HG03139 (cell line): ENCODE data around the gene KISS1R.
"Not testable (repeated sequence)": the region's sequence is repeated elsewhere in the genome, so short reads cannot be mapped to it uniquely, and the experiment has no call there.

Experiments
- ATAC-seq: cut with Tn5 transposase; IDR thresholded peaks from one replicate; pipeline ENCODE4 v1.9.1; 2021; ENCODE audit not compliant: unreplicated experiment

The KISS1R gene

DNA sequence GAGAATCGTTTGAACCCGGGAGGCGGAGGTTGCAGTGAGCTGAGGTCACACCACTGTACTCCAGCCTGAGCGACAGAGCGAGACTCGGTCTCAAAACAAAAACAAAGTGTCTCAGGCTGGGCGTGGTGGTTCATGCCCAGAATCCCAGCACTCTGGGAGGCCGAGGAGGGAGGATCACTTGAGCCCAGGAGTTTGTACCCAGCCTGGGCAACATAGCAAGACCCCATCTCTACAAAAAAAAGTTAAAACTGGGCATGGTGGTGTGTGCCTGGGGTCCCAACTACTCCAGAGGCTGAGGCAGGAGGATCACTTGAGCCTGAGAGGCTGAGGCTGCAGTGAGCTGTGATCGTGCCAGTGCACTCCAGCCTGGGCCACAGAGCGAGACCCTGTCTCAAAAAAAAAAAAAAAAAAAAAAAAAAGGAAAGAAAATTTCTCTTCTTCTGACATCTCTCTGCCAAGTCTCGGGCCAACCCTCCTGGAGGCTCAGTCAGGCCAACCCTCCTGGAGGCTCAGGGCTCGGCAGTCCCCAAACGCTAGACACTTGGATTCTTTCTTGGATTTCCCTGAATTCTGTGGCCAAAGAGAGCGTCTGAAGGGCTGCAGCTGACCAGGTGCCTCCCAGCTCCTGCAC lies 35.0 kb downstream of the KISS1R start:
- ATAC-seq = no peak

DNA sequence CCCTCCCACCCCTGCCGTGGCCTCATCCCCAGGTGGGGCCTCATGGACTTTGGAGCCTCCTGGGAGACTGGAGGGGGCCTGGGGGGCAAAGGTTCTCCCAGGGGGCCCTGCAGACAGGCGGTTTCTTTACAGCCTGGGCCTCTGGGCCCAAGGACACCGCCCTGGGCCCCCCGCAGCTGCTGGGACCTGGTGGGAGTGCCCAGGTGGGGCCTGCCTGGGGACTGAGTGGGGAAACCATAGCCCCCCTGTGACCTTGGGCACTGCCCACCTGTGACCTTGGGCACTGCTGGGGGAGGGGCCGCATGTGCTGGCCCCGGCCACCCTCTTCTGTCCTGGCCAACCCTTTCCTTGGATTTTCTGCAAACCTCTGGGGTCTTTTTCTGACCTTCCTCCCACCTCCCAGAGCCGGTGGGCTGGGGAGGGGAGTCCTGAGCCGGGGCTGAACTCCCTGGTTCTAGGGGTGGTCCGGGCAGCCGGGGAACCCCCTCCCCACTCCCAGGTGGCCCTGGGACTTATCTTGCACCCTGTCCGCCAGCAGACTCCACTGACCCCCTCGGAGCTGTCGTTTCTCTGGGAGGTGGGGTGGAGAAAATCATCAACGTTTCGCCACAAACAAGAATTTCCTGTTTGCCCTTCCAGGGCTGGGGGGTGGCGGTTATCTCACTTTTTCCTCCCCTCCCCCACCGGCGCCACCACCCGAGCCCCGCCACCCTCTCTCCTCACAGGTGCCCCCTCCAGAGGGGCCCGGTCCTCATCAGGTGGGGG lies 35.7 kb downstream of the KISS1R start:
- no peak for ATAC-seq

DNA sequence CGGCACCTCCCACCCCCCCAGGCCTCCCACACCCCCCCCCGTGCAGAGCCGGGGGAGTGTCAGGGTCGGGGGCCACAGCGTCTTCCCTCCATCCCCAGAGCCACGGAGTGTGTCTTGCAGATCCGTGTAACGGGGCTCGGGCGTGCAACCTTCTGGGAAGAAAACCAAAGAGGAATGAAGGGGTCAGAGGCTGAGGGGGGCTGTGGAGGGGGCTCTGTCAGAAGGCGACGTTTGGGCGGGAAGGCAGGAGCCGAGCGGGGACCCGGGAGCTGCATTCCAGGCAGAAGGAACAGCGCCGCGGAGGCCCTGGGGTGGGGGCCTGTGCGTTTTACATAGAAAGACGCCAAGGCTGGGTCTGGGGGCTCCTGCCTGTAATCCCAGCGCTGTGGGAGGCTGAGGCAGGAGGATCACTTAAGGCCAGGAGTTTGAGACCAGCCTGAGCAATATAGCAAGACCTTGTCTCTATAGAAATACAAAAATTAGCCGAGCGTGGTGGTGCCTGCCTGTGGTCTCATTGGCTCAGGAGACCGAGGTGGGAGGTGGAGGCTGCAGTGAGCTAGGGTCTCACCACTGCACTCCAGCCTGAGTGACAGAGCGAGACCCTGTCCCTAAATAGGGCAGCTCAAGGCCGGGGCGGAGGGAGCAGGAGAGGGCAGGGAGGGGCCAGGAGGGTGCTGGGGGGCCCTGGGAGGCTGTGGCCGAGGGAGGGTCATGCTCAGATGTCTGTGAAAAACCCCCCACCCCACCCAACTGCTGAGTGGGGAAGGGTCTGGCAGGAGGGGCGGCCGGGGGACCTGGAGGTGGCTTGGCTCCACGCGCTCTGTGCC lies 36.5 kb downstream of the KISS1R start:
- ATAC-seq = no peak

DNA sequence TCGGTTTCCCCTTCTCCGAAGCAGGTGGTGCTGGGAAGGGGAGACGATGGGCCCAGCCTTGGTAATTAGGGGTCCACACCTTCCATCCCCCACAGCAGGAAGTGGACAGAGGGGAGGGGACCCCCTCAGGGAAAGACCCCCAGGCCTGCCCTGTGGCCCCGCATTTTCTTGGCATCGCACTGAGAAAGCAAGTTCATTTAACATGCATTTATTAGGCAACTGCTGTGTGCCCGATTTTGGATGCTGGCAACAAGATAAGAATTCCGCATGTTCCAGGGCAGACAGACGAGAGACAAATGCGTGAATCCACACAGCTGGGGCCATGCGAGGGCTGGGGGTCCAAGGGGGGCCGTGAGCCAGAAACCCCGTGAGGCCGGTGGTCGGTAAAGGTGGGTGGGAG lies 37.1 kb downstream of the KISS1R start:
- no peak for ATAC-seq

DNA sequence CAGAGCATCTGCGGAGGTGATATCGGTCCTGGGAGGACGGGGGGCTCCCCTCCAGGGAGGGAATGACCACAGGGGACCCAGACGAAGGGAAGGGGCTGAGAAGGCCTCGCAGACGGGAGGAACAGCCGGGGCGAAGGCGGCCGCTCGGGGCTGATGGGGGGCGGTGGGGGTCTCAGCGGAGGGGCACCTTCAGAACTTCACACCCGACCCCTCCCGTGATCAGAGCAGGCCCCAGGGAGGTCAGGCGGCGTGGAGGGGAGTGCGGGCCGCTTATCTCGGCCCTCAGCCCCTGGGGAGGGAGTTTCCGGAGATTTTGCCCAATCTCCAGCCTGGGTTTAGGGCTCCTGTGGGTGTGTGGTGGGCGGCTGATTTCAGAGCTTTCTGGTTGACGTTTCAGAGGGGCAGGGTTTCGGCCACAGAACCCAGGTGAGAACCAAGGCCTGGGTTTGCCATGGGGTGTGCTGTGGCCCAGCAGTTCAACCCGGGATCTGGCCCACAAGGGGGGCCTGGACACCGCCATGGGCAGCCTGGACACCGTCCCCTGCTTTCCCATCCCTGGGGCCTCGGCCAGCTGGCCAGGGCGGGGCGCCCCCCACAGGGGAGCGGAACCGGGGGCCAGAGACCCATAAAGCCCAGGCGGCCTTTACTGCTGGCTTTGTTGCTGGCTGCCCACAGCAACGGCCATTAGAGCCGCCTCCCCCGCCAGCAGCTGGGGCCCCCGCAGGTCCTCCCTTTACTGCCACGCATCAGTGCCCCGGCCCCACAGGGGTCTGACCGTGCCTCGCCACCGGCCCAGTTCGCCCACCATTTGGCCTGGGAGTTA lies 37.8 kb downstream of the KISS1R start:
- ATAC-seq = no peak

DNA sequence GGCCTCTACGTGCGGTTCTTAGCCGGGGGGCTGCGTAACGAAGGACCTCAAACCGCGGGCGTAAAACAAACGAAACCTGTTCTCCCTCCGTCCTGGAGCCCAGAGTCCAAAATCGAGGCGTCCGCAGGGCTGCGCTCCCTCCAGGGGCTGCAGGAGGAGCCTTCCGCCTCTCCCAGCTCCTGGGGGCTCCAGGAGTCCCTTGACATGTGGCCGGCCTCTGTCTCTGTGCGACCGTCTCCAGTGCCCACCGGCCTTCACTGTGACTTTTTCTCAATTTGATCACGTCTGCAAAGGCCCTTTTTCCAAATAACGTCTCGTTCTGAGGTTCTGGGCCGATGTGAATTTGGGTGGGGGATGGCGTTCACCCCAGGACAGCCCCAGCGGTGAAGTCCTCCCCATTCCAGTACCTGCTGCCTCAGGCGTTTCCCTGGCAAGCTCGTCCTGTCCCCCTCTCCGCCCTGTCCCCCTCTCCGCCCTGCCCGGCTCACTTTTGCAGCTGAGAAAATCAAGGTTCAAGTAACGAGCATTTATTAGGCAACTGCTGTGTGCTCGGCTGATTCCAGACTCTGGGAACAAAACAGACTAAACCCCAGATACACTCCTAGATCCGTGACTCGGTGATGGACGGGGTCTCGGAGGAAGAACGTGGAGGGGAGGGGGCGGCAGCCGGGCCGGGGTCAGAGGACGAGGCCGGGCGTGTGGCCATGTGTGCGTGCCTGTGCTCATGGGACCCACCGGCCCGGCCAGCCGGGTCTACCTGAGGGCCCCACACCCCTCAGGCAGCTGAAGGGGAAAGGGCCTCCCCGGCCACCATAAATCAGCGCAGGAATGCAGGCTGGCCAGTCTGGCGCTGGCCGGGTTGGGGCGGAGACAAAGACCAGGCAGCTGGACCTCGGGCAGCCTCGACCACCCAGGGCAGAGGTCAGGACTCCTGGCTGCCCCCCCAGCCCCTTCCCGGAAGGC lies 39.0 kb downstream of the KISS1R start:
- ATAC-seq = no peak

DNA sequence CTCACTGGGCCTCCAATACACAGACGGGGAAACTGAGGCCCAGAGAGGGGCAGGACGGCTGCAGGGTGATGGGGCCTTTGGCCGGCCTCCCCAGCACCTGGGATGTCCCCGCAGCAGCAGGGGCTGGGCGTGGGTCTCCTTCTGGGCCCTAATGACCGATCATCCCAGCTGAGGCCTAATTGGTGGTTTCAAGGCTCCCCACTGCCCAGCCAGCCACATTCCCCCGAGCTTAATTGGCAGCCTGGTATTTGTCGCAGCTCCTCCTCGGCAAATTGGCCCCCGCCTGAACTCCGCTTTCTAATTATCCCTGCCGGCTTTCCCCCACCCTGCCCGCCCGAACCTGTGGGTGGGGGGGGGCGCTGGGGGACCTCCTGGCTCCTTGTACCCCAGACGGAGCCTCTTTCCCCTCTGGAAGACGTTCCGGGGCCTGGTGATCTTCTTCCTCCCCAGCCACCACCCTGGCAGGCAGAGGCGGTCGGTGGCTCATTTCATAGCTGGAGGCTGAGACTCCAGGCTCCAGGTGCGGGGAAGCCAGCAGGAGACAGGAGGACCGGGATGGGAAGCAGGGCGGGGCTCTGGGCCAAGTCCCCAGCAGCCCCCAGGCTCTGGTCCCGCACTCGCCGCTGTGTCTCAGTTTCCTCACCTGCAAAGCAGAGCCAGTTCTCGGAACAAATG lies 39.8 kb downstream of the KISS1R start:
- no peak for ATAC-seq

DNA sequence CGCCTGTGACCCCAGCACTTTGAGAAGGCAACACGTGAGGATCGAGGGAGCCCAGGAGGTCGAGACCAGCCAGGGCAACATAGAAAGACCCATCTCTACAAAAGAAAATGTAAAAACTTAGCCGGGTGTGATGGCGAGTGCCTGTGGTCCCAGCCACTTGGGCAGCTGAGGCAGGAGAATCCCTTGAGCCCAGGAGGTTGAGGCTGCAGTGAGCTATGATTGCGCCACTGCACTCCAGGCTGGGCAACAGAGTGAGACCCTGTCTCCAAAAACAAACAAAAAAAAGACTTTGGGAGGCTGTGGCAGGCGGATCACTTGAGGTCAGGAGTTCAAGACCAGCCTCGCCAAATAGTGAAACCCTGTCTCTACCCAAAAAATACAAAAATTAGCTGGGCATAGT lies 40.4 kb downstream of the KISS1R start:
- ATAC-seq = not testable (repeated sequence)

DNA sequence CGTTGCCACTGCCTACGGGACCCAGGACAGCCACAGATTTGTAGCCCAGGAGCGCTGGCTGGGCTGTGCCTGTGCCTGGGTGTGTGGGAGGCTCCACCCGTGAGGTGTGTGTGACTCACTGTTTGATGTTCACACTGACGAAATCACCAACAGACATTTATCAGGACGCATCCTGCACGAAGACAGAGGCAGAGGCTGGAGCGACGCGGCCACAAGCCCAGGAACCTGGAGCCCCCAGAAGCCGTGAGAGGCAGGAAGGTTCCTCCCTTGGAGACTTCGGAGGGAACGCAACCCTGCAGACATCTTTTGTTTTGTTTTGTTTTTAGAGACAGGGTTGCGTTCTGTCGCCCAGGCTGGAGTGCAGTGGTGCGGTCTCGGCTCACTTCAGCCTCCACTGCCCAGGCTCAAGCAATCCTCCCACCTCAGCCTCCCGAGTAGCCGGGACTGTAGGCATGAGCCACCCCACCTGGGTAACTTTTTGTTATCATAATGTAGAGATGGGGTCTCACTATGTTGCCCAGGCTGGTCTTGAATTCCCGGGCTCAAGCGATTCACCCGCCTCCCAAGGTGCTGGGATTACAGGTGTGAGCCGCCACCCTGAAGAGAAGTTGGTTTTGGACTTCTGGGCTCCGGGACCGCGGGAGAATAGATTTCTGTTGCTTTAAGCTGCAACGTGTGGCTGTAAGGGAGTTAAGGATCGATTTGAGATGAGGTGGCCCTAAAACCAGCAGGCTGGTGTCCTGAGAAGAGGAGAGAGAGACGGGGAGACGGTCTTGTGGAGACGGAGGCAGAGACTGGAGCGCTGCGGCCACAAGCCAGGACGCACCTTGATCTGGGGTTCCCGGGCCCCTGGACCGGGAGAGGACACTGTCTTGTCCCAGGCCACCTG lies 42.1 kb downstream of the KISS1R start:
- ATAC-seq = no peak

DNA sequence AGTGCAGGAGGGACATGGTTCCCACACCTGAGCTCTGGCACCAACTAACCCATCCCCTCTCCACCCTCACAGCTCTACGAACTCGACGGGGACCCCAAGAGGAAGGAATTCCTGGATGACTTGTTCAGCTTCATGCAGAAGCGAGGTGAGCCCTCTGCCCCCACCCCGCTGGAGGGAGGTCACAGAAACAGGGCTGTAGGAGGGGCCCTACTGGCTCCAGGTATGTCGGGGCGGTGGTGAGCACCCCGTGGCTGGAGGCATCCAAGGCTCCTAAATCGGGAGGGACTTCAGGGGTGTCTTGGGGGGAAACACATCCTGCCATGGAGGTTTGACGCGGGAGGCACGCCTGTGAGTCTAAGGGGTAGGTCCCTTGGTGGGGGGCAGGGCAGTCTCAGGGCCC lies 42.9 kb downstream of the KISS1R start:
- ATAC-seq = no peak

DNA sequence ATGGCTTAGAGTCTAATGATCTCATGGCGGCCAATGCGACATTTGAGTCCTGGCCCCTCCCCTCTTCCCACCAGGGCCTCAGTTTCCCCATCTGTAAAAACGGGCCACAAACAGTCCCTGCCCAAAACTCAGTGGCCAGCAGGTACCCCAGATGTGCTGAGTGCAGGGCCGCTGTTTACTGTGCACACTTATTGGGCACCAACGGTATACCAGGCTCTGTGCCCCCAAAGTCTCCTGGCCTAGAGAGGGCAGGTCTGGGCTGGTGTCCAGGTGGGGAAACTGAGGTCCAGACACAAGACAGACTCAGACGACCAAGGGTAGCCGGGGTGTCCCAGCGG lies 43.4 kb downstream of the KISS1R start:
- no peak for ATAC-seq

DNA sequence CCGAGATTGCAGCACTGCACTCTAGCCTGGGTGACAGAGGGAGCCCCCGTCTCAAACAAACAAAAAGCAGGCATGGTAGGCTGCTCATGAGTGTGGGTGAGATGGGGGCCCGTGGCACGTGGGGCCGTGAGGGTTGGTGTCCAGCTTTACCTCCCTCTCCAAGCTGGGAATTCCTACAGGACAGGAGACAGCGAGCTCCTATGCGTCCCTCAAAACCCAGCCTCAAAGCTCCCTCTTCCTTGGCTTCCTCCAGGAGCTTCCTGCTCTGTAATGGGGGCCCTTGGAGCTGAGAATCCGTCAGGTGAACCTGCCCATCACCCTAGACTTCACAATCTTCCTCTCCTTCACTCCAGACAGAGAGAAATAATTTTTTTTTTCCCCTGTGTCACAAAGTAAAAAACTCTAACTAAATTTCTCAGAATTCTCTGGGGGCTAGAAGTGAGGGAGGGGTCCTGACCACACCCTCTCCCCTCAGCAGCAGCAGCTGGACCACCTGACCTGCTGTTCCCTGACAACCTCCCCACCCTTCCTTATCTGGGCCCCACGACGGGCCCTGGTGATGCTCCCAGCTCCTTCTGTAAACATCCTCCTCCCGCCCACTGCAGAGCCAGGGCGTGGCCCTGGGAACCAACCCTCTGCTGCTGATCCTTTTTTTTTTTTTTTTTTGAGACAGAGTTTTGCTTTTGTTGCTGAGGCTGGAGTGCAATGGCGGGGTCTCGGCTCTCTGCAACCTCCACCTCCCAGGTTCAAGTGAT lies 44.9 kb downstream of the KISS1R start:
- ATAC-seq = no peak

DNA sequence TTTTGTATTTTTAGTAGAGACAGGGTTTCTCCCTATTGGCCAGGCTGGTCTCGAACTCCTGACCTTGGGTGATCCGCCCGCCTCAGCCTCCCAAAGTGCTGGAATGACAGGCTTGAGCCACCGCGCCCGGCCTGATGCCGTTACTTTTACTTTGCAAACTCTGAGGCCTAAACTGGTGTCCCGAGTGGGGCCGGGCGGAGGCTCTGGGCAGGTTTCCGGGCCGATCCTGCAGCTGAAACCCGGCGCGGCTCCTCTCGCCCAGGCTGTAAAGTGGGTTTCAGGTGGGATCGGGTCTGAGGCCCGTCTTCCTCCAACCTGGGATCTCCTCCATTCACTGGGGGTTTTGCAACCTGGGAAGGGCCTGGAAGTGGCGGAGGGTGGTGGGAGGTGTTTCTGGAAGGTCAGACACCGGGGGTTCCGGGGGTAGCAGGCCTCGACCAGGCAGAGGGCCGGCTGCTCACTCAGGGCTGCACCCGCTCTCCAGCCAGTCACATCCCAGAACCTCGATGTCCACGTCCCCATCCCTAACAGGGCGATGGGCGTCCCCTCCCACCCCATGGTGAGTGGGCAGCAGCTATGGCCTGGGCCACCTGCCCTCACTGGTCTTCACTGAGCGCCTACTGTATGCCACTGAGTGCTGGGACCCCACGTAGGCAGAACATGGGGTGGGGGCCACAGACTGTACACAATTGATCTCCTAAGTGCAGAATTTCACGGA lies 45.7 kb downstream of the KISS1R start:
- no peak for ATAC-seq

DNA sequence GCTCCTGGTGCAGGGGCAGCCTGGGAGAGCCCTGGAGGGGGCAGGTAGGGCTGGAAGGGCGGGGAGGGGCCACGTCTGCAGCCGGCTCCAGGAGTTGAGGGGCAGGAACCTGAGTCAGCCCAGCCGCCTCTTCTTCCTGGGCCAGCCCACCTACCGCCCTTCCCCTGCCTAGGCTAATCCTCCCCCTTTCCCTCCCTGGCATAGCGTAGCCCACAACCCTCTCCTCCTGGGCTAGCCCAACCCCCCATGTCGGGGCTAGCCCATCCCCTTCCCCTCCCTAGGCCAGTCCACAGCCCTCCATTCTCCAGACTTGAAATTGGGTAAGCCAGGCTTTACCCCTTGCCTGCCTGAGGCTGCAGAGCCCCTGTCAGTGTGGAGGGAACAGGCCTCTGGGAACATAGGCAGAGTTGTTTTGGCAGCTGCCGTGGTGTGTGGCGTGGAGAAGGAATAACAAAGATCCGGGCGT lies 46.4 kb downstream of the KISS1R start:
- no peak for ATAC-seq

DNA sequence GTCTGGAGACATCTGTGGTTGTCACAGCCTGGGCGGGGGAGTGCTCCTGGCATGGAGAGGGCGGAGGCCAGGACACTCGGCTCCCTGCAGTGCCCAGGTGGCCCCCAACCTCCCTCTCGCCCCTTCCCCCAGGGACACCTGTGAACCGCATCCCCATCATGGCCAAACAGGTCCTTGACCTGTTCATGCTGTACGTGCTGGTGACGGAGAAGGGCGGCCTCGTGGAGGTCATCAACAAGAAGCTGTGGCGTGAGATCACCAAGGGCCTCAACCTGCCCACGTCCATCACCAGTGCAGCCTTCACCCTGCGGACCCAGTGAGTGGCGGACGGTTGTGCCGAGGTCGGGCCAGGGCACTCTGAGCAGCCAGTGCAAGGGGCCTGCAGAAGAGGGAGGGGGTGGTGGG lies 47.0 kb downstream of the KISS1R start:
- ATAC-seq = no peak

DNA sequence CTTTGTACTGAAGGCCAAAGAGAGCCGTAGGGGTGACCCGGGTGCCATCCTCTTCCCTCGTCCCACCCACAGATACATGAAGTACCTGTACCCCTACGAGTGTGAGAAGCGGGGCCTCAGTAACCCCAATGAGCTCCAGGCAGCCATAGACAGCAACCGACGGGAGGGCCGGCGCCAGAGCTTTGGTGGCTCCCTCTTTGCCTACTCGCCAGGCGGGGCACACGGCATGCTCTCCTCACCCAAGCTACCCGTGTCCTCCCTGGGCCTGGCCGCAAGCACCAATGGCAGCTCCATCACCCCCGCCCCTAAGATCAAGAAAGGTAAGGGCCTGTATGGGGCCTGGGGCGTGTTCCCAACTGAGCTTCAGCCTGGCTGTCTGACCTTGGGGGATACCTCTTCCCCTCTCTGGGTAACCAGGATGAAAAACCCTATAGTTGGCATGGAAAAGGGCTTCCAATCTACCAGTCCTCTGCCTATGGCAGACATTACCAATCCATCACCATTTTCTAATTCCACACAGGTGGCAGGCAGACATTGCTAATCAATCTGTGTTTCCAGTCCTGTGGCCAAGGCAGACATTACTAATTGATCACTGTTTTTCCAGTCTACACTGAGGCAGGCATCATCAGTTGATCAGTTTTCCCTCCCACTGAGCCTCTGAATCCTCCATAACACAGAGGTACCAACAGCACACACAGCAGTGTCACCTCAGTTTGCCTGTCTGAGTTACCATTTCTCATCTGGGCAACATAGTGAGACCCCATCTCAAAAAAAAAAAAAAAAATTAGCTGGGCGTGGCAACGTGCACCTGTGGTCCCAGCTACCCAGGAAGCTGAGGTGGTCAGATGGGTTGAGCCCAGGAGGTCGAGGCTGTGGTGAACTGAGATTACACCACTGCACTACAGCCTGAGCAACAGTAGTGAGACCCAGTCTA lies 47.9 kb downstream of the KISS1R start:
- ATAC-seq = no peak
